PC-3 (cell line): Measurements from ENCODE around the gene TMEM181. TPM values are rescaled to one million over a fixed set of nuclear protein-coding genes. Genes with fewer than 3 reads are reported as not detected.
"Not testable (repeated sequence)": the region's sequence is repeated elsewhere in the genome, so short reads cannot be mapped to it uniquely, and the experiment has no call there.

Experiments
- ATAC-seq: fragments of 200-7000 bp; cut with Tn5 transposase; 2 replicates; pipeline ENCODE4 v1.9.1; 2020; ENCODE audit warnings: mild to moderate bottlenecking, moderate library complexity
- BruUV-seq: library from RNA; stranded (reverse); fragments of 400-500 nt; replicated peaks from 2 replicates; lab custom pipeline; 2021; lab: Mats Ljungman, UMichigan
- CTCF ChIA-PET: fragments of 300-600 bp; sonication (Branson Sonifier 250); formaldehyde crosslinking; loops from one replicate; lab custom pipeline; 2022; ENCODE audit warnings: antibody characterized with exemption; lab: Charles Lee
- POLR2A ChIA-PET: fragments of 300-600 bp; sonication (Branson Sonifier 250); formaldehyde crosslinking; loops from one replicate; lab custom pipeline; 2022; ENCODE audit warnings: antibody characterized with exemption; ENCODE audit not compliant: unreplicated experiment; lab: Charles Lee
- DNase-seq: peaks from one replicate; pipeline ENCODE4 v3.0.0-alpha.2; 2015
- H2AFZ ChIP-seq: fragments of 300-600 bp; sonication (generic); 2 replicates; pipeline ENCODE4 v1.6.0; 2016; ENCODE audit warnings: antibody characterized with exemption, low read length
- H3F3A ChIP-seq: fragments of 300-600 bp; sonication (generic); one replicate; pipeline ENCODE4 v1.6.0; 2017; ENCODE audit warnings: antibody characterized with exemption, low read length, control low read depth, mild to moderate bottlenecking; ENCODE audit not compliant: unreplicated experiment
- H3K27ac ChIP-seq: fragments of 300-600 bp; sonication (generic); 2 replicates; pipeline ENCODE4 v1.5.1; 2016; ENCODE audit warnings: mild to moderate bottlenecking, low read length
- H3K27me3 ChIP-seq: fragments of 300-600 bp; sonication (generic); 2 replicates; pipeline ENCODE4 v1.6.1; 2016; ENCODE audit warnings: low read length, mixed read lengths
- H3K36me3 ChIP-seq: fragments of 300-600 bp; sonication (generic); 2 replicates; pipeline ENCODE4 v1.6.1; 2016; ENCODE audit warnings: low read depth, mixed run types, low read length, mixed read lengths
- H3K4me1 ChIP-seq: fragments of 300-600 bp; sonication (generic); 2 replicates; pipeline ENCODE4 v1.5.1; 2016; ENCODE audit warnings: low read length; ENCODE audit not compliant: insufficient read depth
- H3K4me2 ChIP-seq: fragments of 300-600 bp; sonication (generic); 2 replicates; pipeline ENCODE4 v1.6.0; 2016; ENCODE audit warnings: low read length
- H3K4me3 ChIP-seq: fragments of 300-600 bp; sonication (generic); 2 replicates; pipeline ENCODE4 v1.5.1; 2016; ENCODE audit warnings: mild to moderate bottlenecking, low read length, mixed read lengths
- H3K79me2 ChIP-seq: fragments of 300-600 bp; sonication (generic); 2 replicates; pipeline ENCODE4 v1.6.1; 2017; ENCODE audit warnings: low read length, mixed read lengths
- H3K9ac ChIP-seq: fragments of 300-600 bp; sonication (generic); 2 replicates; pipeline ENCODE4 v1.6.0; 2016; ENCODE audit warnings: mild to moderate bottlenecking, low read length
- H3K9me2 ChIP-seq: fragments of 300-600 bp; sonication (generic); replicated peaks from 2 replicates; pipeline ENCODE4 v1.6.1; 2016; ENCODE audit warnings: mixed run types, low read length, mixed read lengths
- H3K9me3 ChIP-seq: fragments of 300-600 bp; sonication (generic); 2 replicates; pipeline ENCODE4 v1.6.1; 2016; ENCODE audit warnings: low read length, mixed read lengths
- H4K20me1 ChIP-seq: fragments of 300-600 bp; sonication (generic); 2 replicates; pipeline ENCODE4 v1.6.1; 2016; ENCODE audit warnings: low read length, mixed read lengths
- CTCF ChIP-seq: fragments of 300-600 bp; sonication (generic); conservative IDR thresholded peaks from 2 replicates; pipeline ENCODE4 v1.5.1; 2017; ENCODE audit warnings: antibody characterized with exemption, low read depth, mild to moderate bottlenecking, low read length
- EZH2 ChIP-seq: fragments of 300-600 bp; sonication (generic); IDR thresholded peaks from one replicate; pipeline ENCODE4 v1.6.1; 2017; ENCODE audit warnings: antibody characterized with exemption, mild to moderate bottlenecking, low read length; ENCODE audit not compliant: unreplicated experiment
- EZH2phosphoT487 ChIP-seq: fragments of 300-600 bp; sonication (generic); IDR thresholded peaks from 2 replicates; pipeline ENCODE4 v1.6.1; 2018; ENCODE audit warnings: mild to moderate bottlenecking, antibody characterized with exemption, low read length, borderline replicate concordance
- intact Hi-C: fragments of 100-400 bp; cut with micrococcal nuclease; formaldehyde crosslinking; loops from 2 replicates; pipeline ENCODE4 v1.9.0; 2023
- total RNA-seq: library from RNA; depleted of rRNA; stranded (reverse); fragments of >200 nt; gene quantifications from 2 replicates; pipeline ENCODE4 v1.2.3, GENCODE V29; 2014

TMEM181 gene
- total RNA-seq, 1 experiment from 2014 or later = 13.7 TPM

- H3F3A ChIP-seq = no peaks in the 10 kb centered on the region
- BruUV-seq = no TSS peak
- no peaks in the 10 kb centered on the region for H4K20me1 ChIP-seq
- no peak overlapping the region for H3K27ac ChIP-seq
- H3K4me3 ChIP-seq = no peak overlapping the region
- H3K36me3 ChIP-seq = no peaks in the 10 kb centered on the region
- no peaks in the 10 kb centered on the region for H3K79me2 ChIP-seq
- CTCF ChIA-PET = no interaction called here
- no peaks in the 10 kb centered on the region for H3K27me3 ChIP-seq
- no peaks in the 10 kb centered on the region for H3K9me3 ChIP-seq
- no peak overlapping the region for H3K9ac ChIP-seq
- H3K4me1 ChIP-seq = no peaks in the 10 kb centered on the region; the same call in 1 of the 2 replicates
- ATAC-seq = no peak
- DNase-seq = no peak
- POLR2A ChIA-PET = no interaction called here
- no peak overlapping the region for H3K4me2 ChIP-seq
- TF ChIP-seq EZH2phosphoT487 = no peak
- TF ChIP-seq EZH2 = no peak
- TF ChIP-seq CTCF = no peak
- intact Hi-C loops = no loop called here
- H3K9me2 ChIP-seq = no peaks in the 10 kb centered on the region
- H2AFZ ChIP-seq = no peak overlapping the region
Measured at GRCh38 chr6:158668707-158669103, 108.8 kb downstream of the TMEM181 start.

DNA sequence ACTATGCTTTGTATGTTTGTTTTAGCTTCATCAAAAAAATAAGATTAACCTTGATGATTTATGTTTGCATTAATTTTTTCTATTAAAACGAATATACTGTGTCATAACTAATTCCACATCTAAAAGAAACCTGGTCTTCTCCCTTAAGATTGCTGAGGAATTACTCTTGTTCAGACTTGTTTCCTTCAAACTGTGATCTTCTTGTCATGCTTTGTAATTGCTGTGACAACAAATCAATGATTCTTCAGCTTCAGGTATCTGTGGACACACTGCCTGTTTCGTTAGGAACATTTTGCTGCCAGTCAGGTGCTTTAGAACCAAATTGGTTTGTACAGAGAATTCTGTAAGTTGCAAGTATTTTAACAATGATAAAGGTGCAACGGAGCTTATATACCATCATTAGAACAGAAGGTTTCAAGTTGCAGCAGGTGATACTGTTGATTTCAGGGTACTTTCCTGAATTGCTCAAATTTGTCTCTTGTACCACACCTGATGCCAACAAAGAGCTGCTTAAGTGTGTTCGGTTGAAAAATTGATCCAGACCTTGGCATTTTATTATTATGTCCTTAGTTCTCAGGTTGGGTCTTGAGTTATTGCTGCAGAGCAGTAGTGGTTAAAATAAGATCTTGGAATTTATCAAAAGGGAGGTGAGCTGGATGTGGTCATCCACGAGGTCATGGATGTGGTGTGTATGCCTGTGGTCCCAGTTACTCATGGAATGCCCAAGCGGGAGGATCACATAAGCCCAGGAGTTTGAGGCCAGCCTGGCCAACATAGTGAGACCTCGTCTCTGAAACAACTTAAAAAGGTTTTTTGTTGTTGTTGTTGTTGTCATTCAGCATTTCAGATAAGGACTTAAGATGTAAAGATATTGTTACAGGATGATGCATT lies 109.5 kb downstream of the TMEM181 start:
- Histone ChIP-seq H3F3A (no peaks in the 10 kb centered on the region), H3K36me3 (no peaks in the 10 kb centered on the region), H3K4me2 (no peak overlapping the region), H4K20me1 (no peaks in the 10 kb centered on the region), H3K4me1 (no peaks in the 10 kb centered on the region), H3K27ac (no peak overlapping the region), H3K9me2 (no peaks in the 10 kb centered on the region), H3K4me3 (no peak overlapping the region), H3K9ac (no peak overlapping the region), H3K9me3 (no peaks in the 10 kb centered on the region), H2AFZ (no peak overlapping the region), H3K79me2 (no peaks in the 10 kb centered on the region), H3K27me3 (no peaks in the 10 kb centered on the region)
- POLR2A ChIA-PET = no interaction called here
- DNase-seq (no peak), ATAC-seq (no peak)
- TF ChIP-seq CTCF = no peak
- intact Hi-C loops = no loop called here
- CTCF ChIA-PET = no interaction called here
- no TSS peak for BruUV-seq

- H3K9ac ChIP-seq, H3K4me3 ChIP-seq, H3K79me2 ChIP-seq, H3K4me2 ChIP-seq, DNase-seq, intact Hi-C loops, H3K27ac ChIP-seq, ATAC-seq, H3F3A ChIP-seq, H3K4me1 ChIP-seq, H3K36me3 ChIP-seq, CTCF ChIA-PET, H3K9me3 ChIP-seq, H3K9me2 ChIP-seq, H2AFZ ChIP-seq, H4K20me1 ChIP-seq, H3K27me3 ChIP-seq, BruUV-seq, POLR2A ChIA-PET: not testable (repeated sequence)
Measured at GRCh38 chr6:158672119-158672518, 112.2 kb downstream of the TMEM181 start.
